IMR-90 (cell line): ENCODE data around the gene OR2AP1. TPM values are rescaled to one million over a fixed set of nuclear protein-coding genes. Genes with fewer than 3 reads are reported as not detected.
"Not testable (repeated sequence)": the region's sequence is repeated elsewhere in the genome, so short reads cannot be mapped to it uniquely, and the experiment has no call there.

Experiments
- ATAC-seq: fragments of 200-7000 bp; cut with Tn5 transposase; 2 replicates; pipeline ENCODE4 v1.9.1; 2020; ENCODE audit warnings: low read depth, mild to moderate bottlenecking, moderate library complexity
- BruUV-seq: library from RNA; stranded (reverse); fragments of 400-500 nt; replicated peaks from 2 replicates; lab custom pipeline; 2021; lab: Mats Ljungman, UMichigan
- CTCF ChIA-PET: fragments of 300-600 bp; formaldehyde crosslinking; extraction: SDS; loops from one replicate; lab custom pipeline; 2021; ENCODE audit warnings: antibody characterized with exemption; lab: Yijun Ruan, JAX
- POLR2A ChIA-PET: fragments of 300-600 bp; sonication (Branson Sonifier 250); formaldehyde crosslinking; loops from one replicate; lab custom pipeline; 2022; ENCODE audit warnings: antibody characterized with exemption; ENCODE audit not compliant: unreplicated experiment; lab: Charles Lee
- DNase-seq: peaks from one replicate; pipeline ENCODE4 v3.0.0; 2013
- H2AFZ ChIP-seq: replicated peaks from 2 replicates; pipeline ENCODE3; 2013; ENCODE audit warnings: low read length, mild to moderate bottlenecking; ENCODE audit not compliant: poor library complexity
- H2AK5ac ChIP-seq: 2 replicates; pipeline ENCODE4 v1.6.1; 2013; ENCODE audit warnings: low read depth, low read length, inconsistent platforms
- H2AK9ac ChIP-seq: replicated peaks from 2 replicates; pipeline ENCODE3; 2013; ENCODE audit warnings: mild to moderate bottlenecking, low read depth, low read length, moderate library complexity; ENCODE audit not compliant: poor library complexity
- H2BK120ac ChIP-seq: 2 replicates; pipeline ENCODE4 v1.6.1; 2013; ENCODE audit warnings: low read depth, low read length, inconsistent platforms
- H2BK15ac ChIP-seq: 3 replicates; pipeline ENCODE4 v1.6.1; 2013; ENCODE audit warnings: low read depth, low read length, inconsistent platforms
- H2BK20ac ChIP-seq: 2 replicates; pipeline ENCODE4 v1.6.1; 2013; ENCODE audit warnings: low read depth, mild to moderate bottlenecking, inconsistent platforms, low read length, moderate library complexity
- H2BK5ac ChIP-seq: 2 replicates; pipeline ENCODE4 v1.6.1; 2013; ENCODE audit warnings: mild to moderate bottlenecking, low read depth, low read length, inconsistent platforms; ENCODE audit not compliant: poor library complexity, severe bottlenecking
- H3K14ac ChIP-seq: replicated peaks from 2 replicates; pipeline ENCODE4 v1.6.1; 2013; ENCODE audit warnings: low read depth, low read length, inconsistent platforms
- H3K18ac ChIP-seq: 2 replicates; pipeline ENCODE4 v1.6.1; 2013; ENCODE audit warnings: low read depth, low read length, control low read depth
- H3K23ac ChIP-seq: 2 replicates; pipeline ENCODE4 v1.6.1; 2013; ENCODE audit warnings: low read depth, low read length, inconsistent platforms
- H3K27ac ChIP-seq: 2 replicates; pipeline ENCODE4 v1.5.1; 2013; ENCODE audit warnings: mild to moderate bottlenecking, control low read depth, low read length; ENCODE audit not compliant: insufficient read depth
- H3K27me3 ChIP-seq: 2 replicates; pipeline ENCODE4 v1.6.1; 2013; ENCODE audit warnings: low read length; ENCODE audit not compliant: control insufficient read depth, insufficient read depth
- H3K36me3 ChIP-seq: 2 replicates; pipeline ENCODE4 v1.6.1; 2013; ENCODE audit warnings: low read length, mixed read lengths; ENCODE audit not compliant: control insufficient read depth, insufficient read depth
- H3K4ac ChIP-seq: 2 replicates; pipeline ENCODE4 v1.6.1; 2013; ENCODE audit warnings: low read depth, low read length, inconsistent platforms
- H3K4me1 ChIP-seq: 2 replicates; pipeline ENCODE4 v1.6.1; 2013; ENCODE audit warnings: low read length, mixed read lengths; ENCODE audit not compliant: control insufficient read depth, insufficient read depth
- H3K4me2 ChIP-seq: 2 replicates; pipeline ENCODE4 v1.6.1; 2013; ENCODE audit warnings: low read depth, mild to moderate bottlenecking, control low read depth, low read length, moderate library complexity
- H3K4me3 ChIP-seq: 2 replicates; pipeline ENCODE4 v1.5.1; 2013; ENCODE audit warnings: low read depth, mild to moderate bottlenecking, control low read depth, low read length, moderate library complexity; ENCODE audit not compliant: insufficient read depth
- H3K56ac ChIP-seq: 2 replicates; pipeline ENCODE4 v1.6.1; 2013; ENCODE audit warnings: low read length, inconsistent platforms; ENCODE audit not compliant: insufficient read depth; ENCODE audit errors: extremely low read depth
- H3K79me1 ChIP-seq, 2 experiments: 2 replicates each; pipeline ENCODE4 v1.6.1; 2013; ENCODE audit warnings: low read length in 2 of 2, inconsistent platforms in 1 of 2, low read depth in 1 of 2
- H3K9ac ChIP-seq: 2 replicates; pipeline ENCODE4 v1.6.1; 2013; ENCODE audit warnings: low read depth, low read length, control low read depth
- H3K9me1 ChIP-seq: 2 replicates; pipeline ENCODE4 v1.6.1; 2013; ENCODE audit warnings: low read length, inconsistent platforms; ENCODE audit not compliant: insufficient read depth
- H3K9me3 ChIP-seq: 2 replicates; pipeline ENCODE4 v1.6.1; 2013; ENCODE audit warnings: low read length; ENCODE audit not compliant: control insufficient read depth, insufficient read depth
- H4K20me1 ChIP-seq: 2 replicates; pipeline ENCODE4 v1.6.1; 2013; ENCODE audit warnings: low read length, inconsistent platforms; ENCODE audit not compliant: insufficient read depth
- H4K5ac ChIP-seq: 2 replicates; pipeline ENCODE4 v1.6.1; 2013; ENCODE audit warnings: mild to moderate bottlenecking, low read depth, low read length, control low read depth
- H4K8ac ChIP-seq, 2 experiments: 2 replicates each; pipeline ENCODE4 v1.6.1; 2013; ENCODE audit warnings: low read depth in 2 of 2, low read length in 2 of 2, control low read depth in 1 of 2, inconsistent platforms in 1 of 2
- H4K91ac ChIP-seq: 2 replicates; pipeline ENCODE4 v1.6.1; 2013; ENCODE audit warnings: low read depth, low read length, inconsistent platforms; ENCODE audit not compliant: insufficient read depth
- WGBS, 2 experiments: methylation state at CpG; one replicate each; pipeline versions ENCODE4 v1.1.5 to v1.1.7; 2013; ENCODE audit warnings: missing lambda C conversion rate in 2 of 2; ENCODE audit not compliant: insufficient read length in 1 of 2; ENCODE audit errors: extremely low coverage in 2 of 2; 5-methylcytosine and 5-hydroxymethylcytosine counted together
- dilution Hi-C: fragments of 300-500 bp; cut with HindIII; formaldehyde crosslinking; loops from one replicate; pipeline ENCODE4 v1.14.3; 2018; ENCODE audit warnings: low sequenced_read_pairs; ENCODE audit not compliant: unreplicated experiment
- in situ Hi-C: fragments of 300-500 bp; cut with MboI; formaldehyde crosslinking; loops from 3 replicates; pipeline ENCODE4 v1.14.3; 2019; ENCODE audit warnings: low sequenced_read_pairs, inconsistent platforms, mixed read lengths
- intact Hi-C: fragments of 100-400 bp; cut with micrococcal nuclease; formaldehyde crosslinking; loops from 2 replicates; pipeline ENCODE4 v1.10.0; 2022
- polyA plus RNA-seq, 3 experiments: library from polyadenylated mRNA; depleted of rRNA; stranded (reverse); fragments of >200 nt; gene quantifications; 2 replicates each; pipeline ENCODE4 v1.2.3, GENCODE V29; 2012; ENCODE audit warnings: low replicate concordance in 1 of 3
- total RNA-seq: library from RNA; depleted of rRNA; stranded (reverse); fragments of >200 nt; gene quantifications from 2 replicates; pipeline ENCODE4 v1.2.3, GENCODE V29; 2012

The OR2AP1 gene
- total and polyA plus RNA-seq, 2 of the 4 experiments (the other 2 are of a cell fraction) = not detected

DNA sequence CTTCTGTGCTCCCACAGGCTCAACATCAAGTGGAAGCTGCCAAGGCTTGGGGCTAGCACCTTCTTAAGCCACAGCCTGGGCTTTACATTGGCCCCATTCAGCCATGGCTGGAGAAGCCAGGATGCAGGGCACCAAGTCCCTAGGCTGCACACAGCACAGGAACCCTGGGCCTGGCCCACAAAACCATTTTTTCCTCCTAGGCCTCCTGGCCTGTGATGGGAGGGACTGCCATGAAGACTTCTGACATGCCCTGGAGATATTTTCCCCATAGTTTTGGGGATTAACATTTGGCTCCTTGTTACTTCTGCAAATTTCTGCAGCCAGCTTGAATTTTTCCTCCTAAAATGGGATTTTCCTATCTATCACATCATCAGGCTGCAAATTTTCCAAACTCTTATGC lies 2.2 kb upstream of the OR2AP1 start:
- H2BK120ac ChIP-seq, H3K56ac ChIP-seq, ATAC-seq, H3K9me1 ChIP-seq, H3K9me3 ChIP-seq, DNase-seq, H2AFZ ChIP-seq, CTCF ChIA-PET, H2BK15ac ChIP-seq, H3K4ac ChIP-seq, H3K18ac ChIP-seq, H3K4me2 ChIP-seq, POLR2A ChIA-PET, BruUV-seq, H4K8ac ChIP-seq, H3K4me1 ChIP-seq, H2BK20ac ChIP-seq, H3K14ac ChIP-seq, H3K79me1 ChIP-seq, H3K23ac ChIP-seq, H4K20me1 ChIP-seq, H3K27ac ChIP-seq, H4K91ac ChIP-seq, H3K36me3 ChIP-seq, H4K5ac ChIP-seq, H2BK5ac ChIP-seq, dilution Hi-C loops, intact Hi-C loops, H3K27me3 ChIP-seq, in situ Hi-C loops, H3K4me3 ChIP-seq, H2AK9ac ChIP-seq, H3K9ac ChIP-seq, H2AK5ac ChIP-seq: not testable (repeated sequence)

DNA sequence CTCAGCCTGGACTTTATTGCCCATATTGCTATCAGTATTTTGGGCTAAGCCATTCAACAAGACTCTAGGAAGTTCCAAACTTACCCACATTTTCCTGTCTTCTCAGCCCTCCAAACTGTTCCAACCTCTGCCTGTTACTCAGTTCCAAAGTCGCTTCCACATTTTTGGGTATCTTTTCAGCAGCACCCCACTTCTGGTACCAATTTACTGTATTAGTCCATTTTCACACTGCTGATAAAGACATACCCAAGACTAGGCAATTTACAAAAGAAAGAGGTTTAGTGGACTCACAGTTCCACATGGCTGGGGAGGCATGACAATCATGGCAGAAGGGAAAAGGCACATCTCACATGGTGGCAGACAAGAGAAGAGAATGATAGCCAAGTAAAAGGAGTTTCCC lies 1.6 kb upstream of the OR2AP1 start:
- H3K4me3 ChIP-seq, BruUV-seq, H2BK5ac ChIP-seq, H3K18ac ChIP-seq, CTCF ChIA-PET, H2BK120ac ChIP-seq, H3K9me1 ChIP-seq, in situ Hi-C loops, H3K27ac ChIP-seq, DNase-seq, H3K9ac ChIP-seq, H4K8ac ChIP-seq, H2AFZ ChIP-seq, H3K79me1 ChIP-seq, H3K36me3 ChIP-seq, ATAC-seq, H4K5ac ChIP-seq, H2BK20ac ChIP-seq, H3K9me3 ChIP-seq, dilution Hi-C loops, H3K4me2 ChIP-seq, H3K4me1 ChIP-seq, intact Hi-C loops, H4K20me1 ChIP-seq, H3K14ac ChIP-seq, H4K91ac ChIP-seq, POLR2A ChIA-PET, H2AK5ac ChIP-seq, H3K4ac ChIP-seq, H3K27me3 ChIP-seq, H2AK9ac ChIP-seq, H3K56ac ChIP-seq, H2BK15ac ChIP-seq, H3K23ac ChIP-seq: not testable (repeated sequence)
- no CpG with 5 or more reads among the region's 1 CpG for whole genome bisulfite sequencing, 2 experiments
